GM21447 (cell line): ENCODE data around the gene ANTXR1.
A peak's percentile ranks its signal among the peaks of the same experiment; 100 is the strongest.

Experiments used
- ATAC-seq: cut with Tn5 transposase; IDR thresholded peaks from one replicate; pipeline ENCODE4 v1.9.1; 2021; ENCODE audit not compliant: unreplicated experiment

Gene ANTXR1

DNA sequence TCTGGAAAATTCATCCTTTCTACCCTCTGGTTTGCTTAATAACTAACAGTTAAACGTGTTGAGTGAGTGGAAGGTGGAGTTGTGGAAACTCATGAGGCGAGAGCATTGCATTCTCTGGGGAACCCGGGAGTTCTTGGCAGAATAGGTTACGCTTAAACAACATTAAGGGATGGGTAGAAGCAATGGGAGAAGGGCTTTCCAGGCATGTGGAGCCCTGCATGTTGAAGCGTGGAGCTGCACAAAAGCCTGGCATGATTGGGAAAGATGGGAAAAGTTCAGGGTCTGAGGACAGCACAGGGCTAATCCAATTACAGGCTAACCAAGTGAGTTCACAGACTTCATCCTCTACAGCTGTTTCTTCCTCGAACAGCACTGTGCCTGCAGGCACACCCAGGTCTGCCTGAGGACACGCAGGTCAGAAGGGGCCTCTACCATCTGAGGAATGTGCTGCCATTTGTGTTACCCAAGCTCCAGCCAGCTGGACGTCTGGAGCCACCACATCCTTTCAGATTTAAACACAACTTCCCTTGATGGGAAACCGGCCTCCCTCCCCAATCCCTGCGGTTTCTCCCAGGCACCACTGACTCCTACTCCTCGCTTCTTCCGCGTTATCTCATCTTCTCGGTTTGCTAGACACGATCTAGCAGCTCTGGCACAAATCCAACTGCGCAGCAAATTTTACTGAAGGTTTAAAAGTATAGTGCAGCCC lies 164.2 kb downstream of the ANTXR1 start:
- ATAC-seq = no peak

DNA sequence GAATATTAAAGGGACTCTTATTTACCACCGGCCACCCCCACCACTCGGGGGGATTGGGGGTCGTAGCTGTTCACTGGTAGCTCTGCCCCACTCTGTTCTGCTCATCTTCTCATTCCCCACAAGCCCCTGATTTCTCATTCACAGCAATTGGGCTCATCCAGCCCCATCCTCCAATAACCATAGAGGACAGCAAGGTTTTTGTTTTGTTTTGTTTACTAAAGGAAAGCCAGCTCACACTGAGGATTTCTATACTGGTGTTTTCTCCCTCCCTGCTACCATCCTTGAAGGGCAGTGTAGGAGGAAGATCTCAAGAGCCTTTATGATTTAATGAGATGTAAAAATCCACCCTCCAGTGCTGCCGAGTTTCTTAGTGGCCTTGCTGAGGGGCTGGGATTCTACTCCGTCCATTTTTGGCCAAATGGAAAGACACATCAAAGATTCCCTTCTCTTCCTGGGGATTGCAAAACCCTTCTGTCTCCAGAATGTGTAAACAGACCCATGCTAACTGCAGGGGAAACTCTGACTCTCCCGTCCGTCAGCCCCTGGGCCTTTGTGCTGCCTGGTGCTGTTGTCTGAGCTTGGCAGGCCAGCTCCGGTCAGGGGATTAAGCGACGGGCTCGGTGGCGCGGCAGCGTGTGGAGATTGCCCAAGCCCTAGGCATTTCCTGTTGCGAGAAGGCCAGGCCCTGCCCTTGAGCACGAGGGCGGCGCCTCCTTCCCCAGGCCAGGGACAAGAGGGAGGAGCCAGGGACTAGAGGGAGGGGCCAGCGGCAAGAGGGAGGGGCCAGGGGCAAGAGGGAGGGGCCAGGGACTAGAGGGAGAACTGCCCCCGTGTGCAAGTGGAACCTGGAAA lies 165.0 kb downstream of the ANTXR1 start:
- peak; percentile 79 for ATAC-seq

DNA sequence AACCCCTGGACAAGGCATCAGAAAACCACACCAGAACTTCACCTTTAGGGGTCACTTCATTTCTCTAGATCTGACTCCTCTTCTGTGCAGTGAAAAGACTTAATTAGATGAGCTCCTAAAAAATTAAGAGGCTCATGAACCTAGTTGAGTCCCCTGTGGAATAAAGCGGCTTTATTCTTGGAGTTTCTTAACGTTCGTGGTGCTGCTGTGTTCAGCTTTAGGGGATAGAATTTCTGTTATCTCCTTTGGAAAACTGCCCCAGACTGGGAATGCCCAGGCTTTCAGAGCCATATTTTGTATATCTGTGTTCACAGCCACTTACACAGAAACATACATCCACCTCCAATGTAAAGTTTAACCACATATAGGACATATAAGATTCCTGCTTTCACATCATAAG lies 165.8 kb downstream of the ANTXR1 start:
- ATAC-seq = no peak

DNA sequence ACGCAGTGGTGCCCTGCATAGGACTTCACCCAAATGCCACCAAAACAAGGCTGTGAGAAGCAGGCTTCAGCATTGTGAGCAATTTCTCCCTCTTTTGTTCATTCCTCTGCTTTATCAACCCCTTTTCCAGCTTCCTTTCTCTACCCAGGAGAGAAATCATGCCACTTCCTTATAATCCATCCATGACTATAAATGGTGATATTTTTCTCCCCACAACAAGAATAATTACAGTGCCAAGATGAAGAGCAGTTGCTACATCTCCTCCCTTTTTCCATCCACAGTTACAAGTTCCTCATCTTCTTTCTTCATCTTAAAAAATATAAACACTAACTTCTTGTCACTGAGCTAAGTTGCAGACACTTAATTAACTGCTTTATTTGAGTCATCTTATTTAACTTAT lies 167.2 kb downstream of the ANTXR1 start:
- no peak for ATAC-seq

DNA sequence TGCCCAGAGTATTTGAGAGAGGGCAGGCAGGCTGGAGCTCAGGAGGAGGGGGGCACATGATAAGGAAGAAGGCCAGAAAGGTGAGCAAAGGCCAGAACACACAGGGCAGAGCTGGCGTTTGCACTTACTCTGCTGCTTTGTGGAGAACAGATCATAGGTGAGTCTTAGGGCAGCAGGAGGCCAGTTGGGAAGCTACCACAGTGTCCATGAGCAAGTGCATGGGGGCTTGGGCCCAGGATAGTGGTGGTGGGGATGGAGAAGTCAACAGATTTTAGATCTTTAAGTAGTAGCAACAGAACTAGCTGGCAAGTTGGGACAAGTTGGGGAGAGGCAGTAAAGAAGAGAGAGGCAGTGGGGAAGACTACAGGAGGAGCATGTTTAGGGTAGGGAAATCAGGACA lies 168.0 kb downstream of the ANTXR1 start:
- ATAC-seq = no peak

DNA sequence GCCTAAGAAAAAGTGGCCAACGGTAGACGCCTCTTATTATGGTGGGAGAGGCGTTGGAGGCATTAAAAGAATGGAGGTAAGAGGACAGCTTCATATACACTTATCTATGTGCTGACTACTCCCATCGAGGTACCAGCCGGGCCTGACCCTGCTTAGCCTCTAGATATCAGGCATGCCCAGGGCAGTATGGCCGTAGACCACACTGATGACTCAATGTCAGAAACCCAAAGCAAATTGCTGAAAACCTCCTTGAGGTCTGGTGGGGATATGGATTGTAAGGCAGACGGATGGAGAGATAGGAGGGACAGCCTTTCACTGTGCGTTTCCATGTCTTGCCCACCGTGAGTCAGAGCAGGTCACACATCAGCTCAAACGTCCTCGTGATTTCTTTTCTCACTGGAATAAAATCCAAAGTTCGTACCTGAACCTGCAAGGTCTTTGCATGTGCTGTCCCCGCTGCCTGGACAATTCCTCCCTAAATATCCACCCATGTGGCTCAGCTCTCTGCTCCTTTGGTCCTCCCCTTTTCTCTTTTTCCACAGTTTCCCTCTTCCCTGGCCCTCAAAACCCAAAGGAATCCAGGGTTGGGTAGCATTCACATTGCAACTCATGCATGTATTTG lies 168.9 kb downstream of the ANTXR1 start:
- no peak for ATAC-seq

DNA sequence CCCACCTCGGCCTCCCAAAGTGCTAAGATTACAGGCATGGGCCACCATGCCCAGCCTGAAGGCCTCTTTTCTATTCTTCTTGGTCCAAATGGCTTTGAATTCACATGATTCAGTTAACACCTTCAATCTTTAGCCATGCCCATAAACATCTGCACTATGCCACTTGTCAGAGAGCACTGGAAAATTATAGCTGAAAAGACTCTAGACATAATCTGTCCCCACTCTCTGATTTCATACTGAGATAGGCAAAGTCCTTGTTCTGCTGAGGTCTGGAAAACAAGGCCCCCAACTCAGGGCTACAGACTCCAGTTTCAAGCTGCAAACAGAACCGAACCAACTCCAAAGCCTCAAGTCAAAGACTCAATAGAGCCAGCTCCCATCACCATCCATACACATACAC lies 170.7 kb downstream of the ANTXR1 start:
- ATAC-seq = no peak

DNA sequence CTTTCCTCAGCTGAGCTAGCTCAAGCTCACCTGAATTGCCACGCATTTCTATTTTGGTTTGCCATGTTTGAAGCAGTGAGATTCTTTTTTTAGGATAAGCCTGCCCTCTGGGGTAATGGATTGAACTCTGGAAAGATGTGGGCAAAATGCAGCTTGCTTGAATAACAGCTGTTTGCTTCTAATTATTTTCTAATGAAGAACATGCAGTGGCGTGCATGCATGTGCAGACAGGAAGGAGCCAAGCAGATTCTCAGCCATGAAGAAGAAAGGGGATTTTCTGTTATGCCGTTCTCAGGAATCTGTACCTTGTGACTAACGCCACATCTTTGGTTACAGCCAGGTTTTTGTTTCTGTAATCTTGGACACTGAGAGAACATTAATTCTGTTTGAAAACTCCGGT lies 171.2 kb downstream of the ANTXR1 start:
- no peak for ATAC-seq

DNA sequence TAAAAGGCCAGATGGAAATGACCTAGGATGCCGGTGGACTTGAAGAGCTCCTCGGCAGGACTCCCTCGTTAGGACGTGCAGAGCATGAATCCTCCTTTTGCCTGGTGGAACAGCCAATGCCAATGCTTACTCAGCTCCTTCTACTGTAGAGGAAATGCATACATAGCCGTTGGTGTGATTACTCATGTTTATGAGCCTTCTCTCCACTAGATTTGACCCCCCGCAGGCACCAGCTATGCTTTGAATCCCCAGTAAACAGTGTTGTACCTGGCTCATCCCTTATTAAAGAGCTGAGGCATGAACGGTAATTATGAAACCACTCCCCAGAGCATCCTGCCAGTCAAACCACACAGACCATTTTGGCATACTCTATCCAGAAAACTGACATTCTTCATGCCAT lies 172.8 kb downstream of the ANTXR1 start:
- ATAC-seq = no peak

DNA sequence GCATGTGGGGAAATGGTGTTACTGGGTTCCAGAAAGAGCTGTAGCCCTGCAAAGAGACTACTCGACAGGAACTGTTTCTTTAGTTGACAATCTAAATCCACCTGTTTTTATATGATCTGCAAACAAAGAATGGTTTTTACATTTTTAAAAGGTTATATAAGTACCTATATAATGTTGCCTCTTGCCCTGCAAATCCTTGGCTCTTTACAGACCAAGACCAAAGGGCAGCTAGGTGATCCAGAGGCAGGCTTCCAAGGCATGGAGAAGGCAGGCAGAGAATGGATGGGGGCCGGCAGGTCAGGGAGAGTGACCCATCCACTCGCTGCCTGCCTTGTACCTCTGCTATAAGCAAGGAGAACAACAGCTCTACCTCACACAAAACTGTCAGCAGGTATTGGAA lies 173.6 kb downstream of the ANTXR1 start:
- ATAC-seq = no peak

- no peak for ATAC-seq
These were observed 175.4 kb downstream of the ANTXR1 start for GRCh38 chr2:69188182-69188900.

GRCh38 chr2:69190743-69191404 lies 177.9 kb downstream of the ANTXR1 start:
- no peak for ATAC-seq

DNA sequence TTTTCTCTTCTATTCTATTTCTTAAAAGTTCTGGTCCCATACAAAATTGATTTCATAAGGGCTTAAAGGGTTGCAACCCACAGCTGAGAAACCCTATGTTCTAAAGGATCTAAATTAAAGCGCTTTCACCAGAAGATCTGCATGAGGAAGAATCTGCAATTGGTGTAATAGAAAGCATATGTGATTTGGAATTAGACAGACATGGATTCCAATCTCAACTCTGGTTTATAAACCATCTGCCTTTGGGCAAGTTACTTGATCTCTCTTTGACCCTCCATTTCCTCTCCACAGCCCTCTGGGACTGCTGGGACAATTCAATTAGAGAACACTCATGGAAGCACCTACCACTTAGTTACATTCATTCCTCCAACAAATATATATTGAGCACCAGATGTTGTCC lies 178.7 kb downstream of the ANTXR1 start:
- ATAC-seq = no peak

DNA sequence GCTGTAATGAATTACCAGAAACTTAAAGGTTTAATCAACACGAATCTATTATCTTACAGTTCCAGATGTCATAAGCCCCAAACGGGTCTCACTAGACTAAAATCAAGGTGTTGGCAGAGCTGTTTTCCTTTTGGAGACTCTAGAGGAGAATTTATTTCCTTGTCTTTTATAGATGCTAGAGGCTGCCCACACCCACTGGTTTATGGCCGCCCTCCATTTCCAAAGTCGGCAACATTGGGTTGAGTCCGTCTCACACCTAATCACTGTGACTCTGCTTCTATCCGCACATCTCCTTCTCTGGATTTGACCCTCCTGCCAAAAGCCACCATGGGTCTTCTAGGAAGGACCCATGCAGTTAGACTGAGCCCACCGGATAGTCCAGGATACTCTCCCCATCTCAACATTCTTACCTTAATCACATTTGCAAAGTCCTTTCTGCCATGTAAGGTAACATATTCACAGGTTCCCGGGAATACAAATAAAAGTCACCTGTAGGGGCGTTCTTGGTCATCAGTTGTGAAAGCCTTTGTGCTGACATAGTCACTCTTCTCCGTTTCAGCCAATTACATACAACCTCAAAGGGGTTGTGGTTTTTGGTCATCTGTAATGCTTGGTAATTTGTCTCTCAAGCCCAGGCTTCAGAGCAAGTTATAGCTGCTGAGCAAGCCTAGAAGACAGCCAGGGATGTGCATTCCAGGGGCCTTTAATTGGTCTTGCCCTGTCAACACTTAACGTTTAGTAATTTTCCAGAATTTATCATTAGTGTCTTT lies 179.4 kb downstream of the ANTXR1 start:
- ATAC-seq = no peak

- ATAC-seq = no peak
These were observed 182.7 kb downstream of the ANTXR1 start for GRCh38 chr2:69195706-69196105.

- ATAC-seq = no peak
These were observed 183.5 kb downstream of the ANTXR1 start for GRCh38 chr2:69196327-69197117.

DNA sequence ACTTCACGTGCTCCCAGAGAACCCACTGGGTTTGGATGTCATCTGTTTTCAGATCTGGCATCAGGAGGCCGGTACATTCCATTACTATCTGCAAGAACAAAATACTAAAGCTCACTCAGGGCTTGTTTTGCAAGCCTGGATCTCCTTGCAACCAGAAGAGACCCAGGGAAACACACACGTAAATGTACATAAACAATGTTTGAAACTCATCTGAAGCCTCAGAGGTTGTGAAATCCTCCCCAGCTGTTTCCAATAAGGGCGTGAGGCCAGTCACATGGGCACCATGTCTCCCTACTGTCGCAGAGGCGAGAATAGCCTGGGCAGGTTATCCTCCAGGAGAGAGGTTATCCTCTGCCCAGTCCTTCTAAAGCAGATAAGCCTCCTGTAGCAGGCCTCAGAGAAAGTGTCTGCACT lies 187.1 kb downstream of the ANTXR1 start:
- no peak for ATAC-seq

- ATAC-seq = no peak
These were observed 188.3 kb downstream of the ANTXR1 start for GRCh38 chr2:69201259-69201658.

- ATAC-seq = no peak
These were observed 189.3 kb downstream of the ANTXR1 start for GRCh38 chr2:69202327-69202726.
